ENCODE data around the gene HPS4. TPM values are rescaled to one million over a fixed set of nuclear protein-coding genes. Genes with fewer than 3 reads are reported as not detected.

The HPS4 gene
- total RNA-seq, 2 experiments from 2014 or later, result 39.3 to 41.2 TPM

GRCh38 chr22:26487996-26488395 lies 4.4 kb upstream of the HPS4 start:
- ATAC-seq, result no peak
- Mint-ChIP-seq H3K4me3 (no peak overlapping the region), H3K4me1 (peaks cover 28% of the 10 kb centered on the region), H3K27me3 (no peaks in the 10 kb centered on the region), H3K36me3 (peaks cover 24% of the 10 kb centered on the region), H3K27ac (no peak overlapping the region), H3K9me3 (ENCODE audit: low read depth) (no peaks in the 10 kb centered on the region)
- DNase-seq, result no peak
- CTCF ChIA-PET, result interaction anchor here (5.4 kb wide), 1 partner anchor 14 kb away, joined by 48 read pairs; no protein-coding TSS in a partner anchor

- Mint-ChIP-seq H3K36me3 (peaks cover 13% of the 10 kb centered on the region), H3K9me3 (ENCODE audit: low read depth) (no peaks in the 10 kb centered on the region), H3K4me1 (peaks cover 42% of the 10 kb centered on the region), H3K27me3 (no peaks in the 10 kb centered on the region), H3K4me3 (no peak overlapping the region), H3K27ac (no peak overlapping the region)
- CTCF ChIA-PET, result interaction anchor here (0.8 to 5.4 kb wide), 3 partner anchors 15 to 181 kb away, joined by 3 to 48 read pairs (median 3); no protein-coding TSS in a partner anchor
- ATAC-seq (no peak), DNase-seq (no peak)
Measured at GRCh38 chr22:26486394-26486793, 2.8 kb upstream of the HPS4 start.

- peak overlapping the region; percentile 45 for H3K27ac Mint-ChIP-seq
- H3K27me3 Mint-ChIP-seq, result no peaks in the 10 kb centered on the region
- no peak for DNase-seq
- CTCF ChIA-PET, result interaction anchor here (0.8 to 5.4 kb wide), 4 partner anchors 16 to 181 kb away, joined by 3 to 48 read pairs (median 14); partner anchors contain the start of gene ASPHD2
- peaks cover 14% of the 10 kb centered on the region for H3K36me3 Mint-ChIP-seq
- H3K9me3 Mint-ChIP-seq (ENCODE audit: low read depth), result no peaks in the 10 kb centered on the region
- no peak for ATAC-seq
- peak overlapping the region; percentile 4 for H3K4me3 Mint-ChIP-seq
- peaks cover 47% of the 10 kb centered on the region for H3K4me1 Mint-ChIP-seq
Measured at GRCh38 chr22:26485806-26486390, 2.3 kb upstream of the HPS4 start.

GRCh38 chr22:26485013-26485412 lies 1.4 kb upstream of the HPS4 start:
- no peaks in the 10 kb centered on the region for H3K9me3 Mint-ChIP-seq (ENCODE audit: low read depth)
- ATAC-seq, result no peak
- CTCF ChIA-PET, result interaction anchor here (0.9 to 5.4 kb wide), 7 partner anchors 9 to 188 kb away, joined by 3 to 48 read pairs (median 17); partner anchors contain the start of genes ASPHD2 and MIAT
- DNase-seq, result no peak
- H3K4me3 Mint-ChIP-seq, result peak overlapping the region; percentile 93
- H3K27me3 Mint-ChIP-seq, result no peaks in the 10 kb centered on the region
- peaks cover 54% of the 10 kb centered on the region for H3K4me1 Mint-ChIP-seq
- H3K36me3 Mint-ChIP-seq, result peaks cover 9% of the 10 kb centered on the region
- H3K27ac Mint-ChIP-seq, result peak overlapping the region; percentile 45

GRCh38 chr22:26484360-26484706 lies 750 bp upstream of the HPS4 start:
- H3K27ac Mint-ChIP-seq, result peak overlapping the region; percentile 88
- no peaks in the 10 kb centered on the region for H3K27me3 Mint-ChIP-seq
- peaks cover 13% of the 10 kb centered on the region for H3K36me3 Mint-ChIP-seq
- CTCF ChIA-PET, result interaction anchor here (0.8 to 5.4 kb wide), 10 partner anchors 9 to 189 kb away, joined by 3 to 48 read pairs (median 10); partner anchors contain the start of genes ASPHD2 and MIAT
- DNase-seq (no peak), ATAC-seq (no peak)
- H3K9me3 Mint-ChIP-seq (ENCODE audit: low read depth), result no peaks in the 10 kb centered on the region
- peaks cover 60% of the 10 kb centered on the region for H3K4me1 Mint-ChIP-seq
- peak overlapping the region; percentile 93 for H3K4me3 Mint-ChIP-seq

GRCh38 chr22:26483043-26483438 lies 542 bp downstream of the HPS4 start:
- Mint-ChIP-seq H3K27ac (peak overlapping the region; percentile 88), H3K9me3 (ENCODE audit: low read depth) (no peaks in the 10 kb centered on the region), H3K4me1 (peaks cover 70% of the 10 kb centered on the region), H3K27me3 (no peaks in the 10 kb centered on the region), H3K4me3 (peak overlapping the region; percentile 93), H3K36me3 (peaks cover 20% of the 10 kb centered on the region)
- CTCF ChIA-PET, result interaction anchor here (1.2 to 5.4 kb wide), 9 partner anchors 19 to 195 kb away, joined by 5 to 48 read pairs (median 15); partner anchors contain the start of genes ASPHD2 and MIAT
- ATAC-seq, result no peak
- DNase-seq, result no peak

- Mint-ChIP-seq H3K4me3 (peak overlapping the region; percentile 93), H3K9me3 (ENCODE audit: low read depth) (no peaks in the 10 kb centered on the region), H3K27ac (peak overlapping the region; percentile 88), H3K4me1 (peaks cover 79% of the 10 kb centered on the region), H3K36me3 (peaks cover 27% of the 10 kb centered on the region), H3K27me3 (no peaks in the 10 kb centered on the region)
- no peak for DNase-seq
- ATAC-seq, result no peak
- CTCF ChIA-PET, result interaction anchor here (0.9 to 4.8 kb wide), 11 partner anchors 9 to 191 kb away, joined by 3 to 26 read pairs (median 6); partner anchors contain the start of genes ASPHD2 and MIAT
Measured at GRCh38 chr22:26482161-26482560, 1.4 kb downstream of the HPS4 start.

GRCh38 chr22:26481694-26482093 lies 1.9 kb downstream of the HPS4 start:
- CTCF ChIA-PET, result interaction anchor here (0.9 to 4.8 kb wide), 10 partner anchors 9 to 183 kb away, joined by 3 to 26 read pairs (median 6); partner anchors contain the start of genes ASPHD2 and MIAT
- H3K27me3 Mint-ChIP-seq, result no peaks in the 10 kb centered on the region
- peak overlapping the region; percentile 93 for H3K4me3 Mint-ChIP-seq
- H3K4me1 Mint-ChIP-seq, result peaks cover 83% of the 10 kb centered on the region
- peaks cover 29% of the 10 kb centered on the region for H3K36me3 Mint-ChIP-seq
- DNase-seq, result no peak
- no peaks in the 10 kb centered on the region for H3K9me3 Mint-ChIP-seq (ENCODE audit: low read depth)
- ATAC-seq, result no peak
- H3K27ac Mint-ChIP-seq, result peak overlapping the region; percentile 88

- Mint-ChIP-seq H3K4me3 (peak overlapping the region; percentile 18), H3K27me3 (no peaks in the 10 kb centered on the region), H3K9me3 (ENCODE audit: low read depth) (no peaks in the 10 kb centered on the region), H3K27ac (peak overlapping the region; percentile 86), H3K36me3 (peaks cover 30% of the 10 kb centered on the region), H3K4me1 (peaks cover 84% of the 10 kb centered on the region)
- ATAC-seq (no peak), DNase-seq (no peak)
- CTCF ChIA-PET, result interaction anchor here (1.2 to 4.8 kb wide), 8 partner anchors 10 to 184 kb away, joined by 3 to 26 read pairs (median 8); partner anchors contain the start of gene ASPHD2
Measured at GRCh38 chr22:26481112-26481693, 2.4 kb downstream of the HPS4 start.

- peaks cover 78% of the 10 kb centered on the region for H3K4me1 Mint-ChIP-seq
- CTCF ChIA-PET, result interaction anchor here (1.3 to 2.7 kb wide), 3 partner anchors 22 to 116 kb away, joined by 4 to 11 read pairs (median 6); no protein-coding TSS in a partner anchor
- peak overlapping the region; percentile 86 for H3K27ac Mint-ChIP-seq
- H3K27me3 Mint-ChIP-seq, result no peaks in the 10 kb centered on the region
- no peak for ATAC-seq
- peaks cover 30% of the 10 kb centered on the region for H3K36me3 Mint-ChIP-seq
- H3K4me3 Mint-ChIP-seq, result no peak overlapping the region
- DNase-seq, result no peak
- H3K9me3 Mint-ChIP-seq (ENCODE audit: low read depth), result no peaks in the 10 kb centered on the region
Measured at GRCh38 chr22:26480611-26480932, 3.0 kb downstream of the HPS4 start.

- peaks cover 31% of the 10 kb centered on the region for H3K36me3 Mint-ChIP-seq
- ATAC-seq, result no peak
Measured at GRCh38 chr22:26479792-26480610, 3.6 kb downstream of the HPS4 start.

GRCh38 chr22:26479043-26479791 lies 4.4 kb downstream of the HPS4 start:
- DNase-seq (no peak), ATAC-seq (no peak)
- peaks cover 37% of the 10 kb centered on the region for H3K36me3 Mint-ChIP-seq
- H3K4me1 Mint-ChIP-seq, result peaks cover 72% of the 10 kb centered on the region
- no peaks in the 10 kb centered on the region for H3K9me3 Mint-ChIP-seq (ENCODE audit: low read depth)
- no peaks in the 10 kb centered on the region for H3K27me3 Mint-ChIP-seq
- H3K4me3 Mint-ChIP-seq, result peak overlapping the region; percentile 70
- peak overlapping the region; percentile 86 for H3K27ac Mint-ChIP-seq
- CTCF ChIA-PET, result interaction anchor here (0.8 to 1.6 kb wide), 9 partner anchors 11 to 186 kb away, joined by 3 to 12 read pairs (median 3); no protein-coding TSS in a partner anchor

More at GRCh38 chr22:26479792-26480610, 3.6 kb downstream of the HPS4 start:
- peak overlapping the region; percentile 86 for H3K27ac Mint-ChIP-seq
- H3K4me1 Mint-ChIP-seq, result peaks cover 73% of the 10 kb centered on the region
- DNase-seq, result no peak
- CTCF ChIA-PET, result interaction anchor here (0.9 to 2.7 kb wide), 7 partner anchors 19 to 186 kb away, joined by 3 to 12 read pairs (median 6); no protein-coding TSS in a partner anchor
- no peaks in the 10 kb centered on the region for H3K9me3 Mint-ChIP-seq (ENCODE audit: low read depth)
- H3K4me3 Mint-ChIP-seq, result peak overlapping the region; percentile 70
- no peaks in the 10 kb centered on the region for H3K27me3 Mint-ChIP-seq

All from activated CD8-positive, alpha-beta memory T cell treated with anti-CD3 and anti-CD28 coated beads, Interleukin-2, amount 10 ng/mL, durations not matched to agents 7 days and 5 days (primary cell).